Trophoblast cell (in vitro differentiated cells and primary cell): ENCODE results near the gene ADGRG3.

Experiments
- DNase-seq, 2 donors: peaks; one replicate each; pipeline ENCODE4 v3.0.0-alpha.2; 2016
- H2AFZ ChIP-seq: 2 replicates; pipeline ENCODE4 v1.6.1; 2013; ENCODE audit warnings: low read length, moderate library complexity, mild to moderate bottlenecking; ENCODE audit not compliant: insufficient read depth, poor library complexity
- H2AK5ac ChIP-seq: 2 replicates; pipeline ENCODE4 v1.6.1; 2013; ENCODE audit warnings: mild to moderate bottlenecking, low read length
- H2BK120ac ChIP-seq: 2 replicates; pipeline ENCODE4 v1.6.1; 2013; ENCODE audit warnings: low read length, mild to moderate bottlenecking, moderate library complexity; ENCODE audit not compliant: insufficient read depth, poor library complexity
- H2BK12ac ChIP-seq: 2 replicates; pipeline ENCODE4 v1.6.1; 2013; ENCODE audit warnings: mild to moderate bottlenecking, low read length, moderate library complexity
- H2BK5ac ChIP-seq: 2 replicates; pipeline ENCODE4 v1.6.1; 2013; ENCODE audit warnings: low read length, low read depth, moderate library complexity, mild to moderate bottlenecking; ENCODE audit not compliant: poor library complexity
- H3K14ac ChIP-seq: 2 replicates; pipeline ENCODE4 v1.6.1; 2013; ENCODE audit warnings: mild to moderate bottlenecking, low read length
- H3K18ac ChIP-seq: 2 replicates; pipeline ENCODE4 v1.6.1; 2013; ENCODE audit warnings: mild to moderate bottlenecking, low read length
- H3K23ac ChIP-seq: 2 replicates; pipeline ENCODE4 v1.6.1; 2013; ENCODE audit warnings: low read length
- H3K27ac ChIP-seq: 2 replicates; pipeline ENCODE4 v1.5.1; 2013; ENCODE audit warnings: low read depth, mild to moderate bottlenecking, inconsistent platforms, low read length, moderate library complexity
- H3K27me3 ChIP-seq: 2 replicates; pipeline ENCODE4 v1.6.1; 2013; ENCODE audit warnings: inconsistent platforms, mild to moderate bottlenecking, low read length, moderate library complexity; ENCODE audit not compliant: insufficient read depth
- H3K36me3 ChIP-seq, 2 experiments: 1 replicate in 1 of 2; 2 replicates in 1 of 2; pipeline ENCODE4 v1.6.1; 2013; ENCODE audit warnings: low read length in 2 of 2, mild to moderate bottlenecking in 2 of 2, moderate library complexity in 1 of 2; ENCODE audit not compliant: insufficient read depth in 2 of 2, control insufficient read depth in 1 of 2
- H3K4ac ChIP-seq: 2 replicates; pipeline ENCODE4 v1.6.1; 2013; ENCODE audit warnings: low read depth, mild to moderate bottlenecking, low read length, moderate library complexity
- H3K4me1 ChIP-seq, 2 experiments: 1 replicate in 1 of 2; 2 replicates in 1 of 2; pipeline ENCODE4 v1.6.1; 2013; ENCODE audit warnings: low read length in 2 of 2, mild to moderate bottlenecking in 2 of 2, moderate library complexity in 1 of 2; ENCODE audit not compliant: insufficient read depth in 2 of 2, control insufficient read depth in 1 of 2
- H3K4me2 ChIP-seq: 2 replicates; pipeline ENCODE4 v1.6.1; 2013; ENCODE audit warnings: inconsistent platforms, mild to moderate bottlenecking, low read length, moderate library complexity
- H3K4me3 ChIP-seq: 2 replicates; pipeline ENCODE4 v1.5.1; 2013; ENCODE audit warnings: mild to moderate bottlenecking, low read depth, low read length, inconsistent platforms
- H3K79me1 ChIP-seq: one replicate; pipeline ENCODE4 v1.6.1; 2013; ENCODE audit warnings: low read length
- H3K79me2 ChIP-seq: 2 replicates; pipeline ENCODE4 v1.6.1; 2013; ENCODE audit warnings: low read length, mild to moderate bottlenecking; ENCODE audit not compliant: control insufficient read depth, insufficient read depth, poor library complexity
- H3K9ac ChIP-seq: 2 replicates; pipeline ENCODE4 v1.6.1; 2013; ENCODE audit warnings: mild to moderate bottlenecking, low read length
- H3K9me3 ChIP-seq: 2 replicates; pipeline ENCODE4 v1.6.1; 2013; ENCODE audit warnings: low read depth, mild to moderate bottlenecking, control low read depth, inconsistent platforms, low read length; ENCODE audit not compliant: insufficient read depth
- H4K12ac ChIP-seq: 2 replicates; pipeline ENCODE4 v1.6.1; 2013; ENCODE audit warnings: low read depth, mild to moderate bottlenecking, low read length, moderate library complexity
- H4K8ac ChIP-seq: 2 replicates; pipeline ENCODE4 v1.6.1; 2013; ENCODE audit warnings: low read depth, mild to moderate bottlenecking, low read length, moderate library complexity
- H4K91ac ChIP-seq: one replicate; pipeline ENCODE4 v1.6.1; 2013; ENCODE audit warnings: low read depth, mild to moderate bottlenecking, low read length, moderate library complexity
- WGBS: extraction: QIAGEN DNeasy Blood & Tissue Kit; methylation state at CpG from one replicate; pipeline ENCODE4 v1.1.7; 2013; ENCODE audit warnings: missing lambda C conversion rate; ENCODE audit not compliant: insufficient read length, insufficient coverage; ENCODE audit errors: extremely low coverage; 5-methylcytosine and 5-hydroxymethylcytosine counted together

Gene ADGRG3

GRCh38 chr16:57679767-57680482, 11.8 kb downstream of the ADGRG3 start:
- no peak overlapping the region for H4K12ac ChIP-seq
- no peak overlapping the region for H2BK12ac ChIP-seq
- H3K4me1 ChIP-seq = no peaks in the 10 kb centered on the region
- H3K36me3 ChIP-seq = no peaks in the 10 kb centered on the region
- no peaks in the 10 kb centered on the region for H3K79me1 ChIP-seq
- H2AK5ac ChIP-seq = no peak overlapping the region
- no peaks in the 10 kb centered on the region for H3K27me3 ChIP-seq
- H3K4me3 ChIP-seq = no peak overlapping the region
- H3K4me2 ChIP-seq = no peak overlapping the region
- no peak overlapping the region for H2BK120ac ChIP-seq
- no peak overlapping the region for H4K91ac ChIP-seq
- WGBS = no CpG with 5 or more reads among the region's 7 CpGs
- no peak overlapping the region for H3K4ac ChIP-seq
- no peak for DNase-seq
- H4K8ac ChIP-seq = no peak overlapping the region
- H3K9ac ChIP-seq = no peak overlapping the region
- no peaks in the 10 kb centered on the region for H3K9me3 ChIP-seq
- no peak overlapping the region for H3K14ac ChIP-seq
- no peak overlapping the region for H2BK5ac ChIP-seq
- H3K79me2 ChIP-seq = no peaks in the 10 kb centered on the region
- H2AFZ ChIP-seq = no peak overlapping the region
- no peak overlapping the region for H3K27ac ChIP-seq
- H3K18ac ChIP-seq = no peak overlapping the region
- no peak overlapping the region for H3K23ac ChIP-seq

- Histone ChIP-seq H2BK12ac (no peak overlapping the region), H3K9me3 (no peaks in the 10 kb centered on the region), H3K79me2 (no peaks in the 10 kb centered on the region), H3K4me1 (no peaks in the 10 kb centered on the region), H3K4me2 (no peak overlapping the region), H3K36me3 (no peaks in the 10 kb centered on the region), H4K8ac (no peak overlapping the region), H3K27ac (no peak overlapping the region), H2BK5ac (no peak overlapping the region), H3K4me3 (no peak overlapping the region), H4K12ac (no peak overlapping the region), H3K14ac (no peak overlapping the region), H2BK120ac (no peak overlapping the region), H3K4ac (no peak overlapping the region), H3K23ac (no peak overlapping the region), H3K9ac (no peak overlapping the region), H3K27me3 (no peaks in the 10 kb centered on the region), H2AFZ (no peak overlapping the region), H3K18ac (no peak overlapping the region), H2AK5ac (no peak overlapping the region), H3K79me1 (no peaks in the 10 kb centered on the region), H4K91ac (no peak overlapping the region)
- WGBS = no CpG with 5 or more reads among the region's 5 CpGs
- DNase-seq = peak in 1 of 2 donors; percentile 29
Observed at GRCh38 chr16:57680842-57681375, 12.8 kb downstream of the ADGRG3 start.

GRCh38 chr16:57681950-57682728, 14.0 kb downstream of the ADGRG3 start:
- Histone ChIP-seq H2BK5ac (no peak overlapping the region), H3K18ac (no peak overlapping the region), H3K79me1 (no peaks in the 10 kb centered on the region), H3K4ac (no peak overlapping the region), H3K4me1 (no peaks in the 10 kb centered on the region), H2AK5ac (no peak overlapping the region), H3K9ac (no peak overlapping the region), H3K23ac (no peak overlapping the region), H2BK12ac (no peak overlapping the region), H3K36me3 (no peaks in the 10 kb centered on the region), H3K27ac (no peak overlapping the region), H3K79me2 (no peaks in the 10 kb centered on the region), H2BK120ac (no peak overlapping the region), H3K9me3 (peaks cover 2% of the 10 kb centered on the region), H3K14ac (no peak overlapping the region), H3K4me2 (no peak overlapping the region), H4K91ac (no peak overlapping the region), H3K4me3 (no peak overlapping the region), H4K8ac (no peak overlapping the region), H3K27me3 (no peaks in the 10 kb centered on the region), H2AFZ (no peak overlapping the region), H4K12ac (no peak overlapping the region)
- no peak for DNase-seq
- no CpG with 5 or more reads among the region's 13 CpGs for WGBS

GRCh38 chr16:57682809-57683635, 14.9 kb downstream of the ADGRG3 start:
- no peak overlapping the region for H3K27ac ChIP-seq
- peaks cover 2% of the 10 kb centered on the region for H3K9me3 ChIP-seq
- H3K9ac ChIP-seq = no peak overlapping the region
- H3K4ac ChIP-seq = no peak overlapping the region
- H4K8ac ChIP-seq = no peak overlapping the region
- no peaks in the 10 kb centered on the region for H3K4me1 ChIP-seq
- no peak overlapping the region for H3K18ac ChIP-seq
- H3K14ac ChIP-seq = no peak overlapping the region
- no peaks in the 10 kb centered on the region for H3K36me3 ChIP-seq
- no peaks in the 10 kb centered on the region for H3K79me1 ChIP-seq
- no peak overlapping the region for H2AK5ac ChIP-seq
- H3K23ac ChIP-seq = no peak overlapping the region
- no peaks in the 10 kb centered on the region for H3K79me2 ChIP-seq
- no peak overlapping the region for H2BK12ac ChIP-seq
- H4K91ac ChIP-seq = no peak overlapping the region
- no peaks in the 10 kb centered on the region for H3K27me3 ChIP-seq
- H2AFZ ChIP-seq = no peak overlapping the region
- H3K4me2 ChIP-seq = no peak overlapping the region
- no peak overlapping the region for H2BK5ac ChIP-seq
- DNase-seq = no peak
- no peak overlapping the region for H2BK120ac ChIP-seq
- no peak overlapping the region for H3K4me3 ChIP-seq
- no peak overlapping the region for H4K12ac ChIP-seq
- WGBS = no CpG with 5 or more reads among the region's 11 CpGs
